ENCODE measurements around the gene NOL3. TPM values are rescaled to one million over a fixed set of nuclear protein-coding genes. Genes with fewer than 3 reads are reported as not detected.

NOL3 gene
- total RNA-seq, 6 experiments from 2014 or later = 21.5 to 44.3 (median 28.1) TPM

DNA sequence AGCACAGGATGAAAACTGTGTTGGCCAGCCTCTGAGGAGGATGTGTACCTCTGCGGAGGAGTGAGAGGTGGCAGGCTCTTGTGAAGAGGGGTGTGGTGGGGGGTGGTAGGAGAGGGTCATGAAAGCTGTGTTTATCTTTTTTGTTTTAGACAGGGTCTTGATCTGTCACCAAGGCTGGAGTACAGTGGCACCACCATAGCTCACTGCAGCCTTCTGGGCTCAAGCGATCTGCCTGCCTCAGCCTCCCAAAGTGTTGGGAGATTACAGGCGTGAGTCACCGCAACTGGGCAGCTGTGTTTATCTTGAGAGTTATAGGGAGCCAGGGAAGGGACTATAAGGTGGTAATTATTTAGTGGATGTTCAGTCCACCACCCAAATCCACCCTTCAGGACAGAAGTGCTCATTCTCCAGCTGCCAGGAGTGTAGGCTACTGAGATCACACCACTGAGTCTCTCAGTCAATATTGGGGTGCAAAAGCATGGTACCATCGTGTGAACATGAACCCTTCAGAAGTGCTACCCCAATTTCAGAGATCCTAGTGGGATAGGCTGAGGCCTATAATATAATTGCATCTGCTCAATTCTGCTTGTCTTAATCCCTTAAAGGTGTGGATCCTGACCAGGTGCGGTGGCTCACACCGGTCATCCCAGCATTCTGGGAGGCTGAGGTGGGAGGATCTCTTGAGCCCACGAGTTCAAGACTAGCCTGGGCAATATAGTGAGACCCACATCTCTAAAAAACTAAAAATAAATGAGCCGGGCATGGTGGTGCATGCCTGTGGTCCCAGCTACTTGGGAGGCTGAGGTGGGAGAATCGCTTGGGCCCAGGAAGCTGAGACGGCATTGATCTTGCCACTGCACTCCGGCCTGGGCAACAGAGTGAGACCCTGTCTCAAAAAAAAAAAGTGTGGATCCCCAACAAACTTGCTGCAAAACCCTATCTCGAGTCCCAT, 20.4 kb downstream of the NOL3 start:
- Histone ChIP-seq H3K27me3 (no peaks in the 10 kb centered on the region), H3K9me3 (no peaks in the 10 kb centered on the region), H3K4me1 (peaks cover 0 to 25% (median 7%) of the 10 kb centered on the region in 4 donors), H3K36me3 (peaks cover 0 to 17% (median 11%) of the 10 kb centered on the region in 4 donors), H3K4me3 (no peak overlapping the region), H3K27ac (no peak overlapping the region)
- ATAC-seq (no peak), DNase-seq (no peak)
- TF ChIP-seq, protein P1, sequence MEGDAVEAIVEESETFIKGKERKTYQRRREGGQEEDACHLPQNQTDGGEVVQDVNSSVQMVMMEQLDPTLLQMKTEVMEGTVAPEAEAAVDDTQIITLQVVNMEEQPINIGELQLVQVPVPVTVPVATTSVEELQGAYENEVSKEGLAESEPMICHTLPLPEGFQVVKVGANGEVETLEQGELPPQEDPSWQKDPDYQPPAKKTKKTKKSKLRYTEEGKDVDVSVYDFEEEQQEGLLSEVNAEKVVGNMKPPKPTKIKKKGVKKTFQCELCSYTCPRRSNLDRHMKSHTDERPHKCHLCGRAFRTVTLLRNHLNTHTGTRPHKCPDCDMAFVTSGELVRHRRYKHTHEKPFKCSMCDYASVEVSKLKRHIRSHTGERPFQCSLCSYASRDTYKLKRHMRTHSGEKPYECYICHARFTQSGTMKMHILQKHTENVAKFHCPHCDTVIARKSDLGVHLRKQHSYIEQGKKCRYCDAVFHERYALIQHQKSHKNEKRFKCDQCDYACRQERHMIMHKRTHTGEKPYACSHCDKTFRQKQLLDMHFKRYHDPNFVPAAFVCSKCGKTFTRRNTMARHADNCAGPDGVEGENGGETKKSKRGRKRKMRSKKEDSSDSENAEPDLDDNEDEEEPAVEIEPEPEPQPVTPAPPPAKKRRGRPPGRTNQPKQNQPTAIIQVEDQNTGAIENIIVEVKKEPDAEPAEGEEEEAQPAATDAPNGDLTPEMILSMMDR (IDR thresholded peaks at IDR 0.05) = no peak
- TF ChIP-seq POLR2A (IDR thresholded peaks at IDR 0.05) = no peak
- 70% methylated on average over 8 of the region's 13 CpGs for WGBS (ENCODE audit: insufficient coverage, low coverage, low lambda C conversion rate, missing lambda C conversion rate)
- intact Hi-C loops (cut with DNase I) = no loop called here

DNA sequence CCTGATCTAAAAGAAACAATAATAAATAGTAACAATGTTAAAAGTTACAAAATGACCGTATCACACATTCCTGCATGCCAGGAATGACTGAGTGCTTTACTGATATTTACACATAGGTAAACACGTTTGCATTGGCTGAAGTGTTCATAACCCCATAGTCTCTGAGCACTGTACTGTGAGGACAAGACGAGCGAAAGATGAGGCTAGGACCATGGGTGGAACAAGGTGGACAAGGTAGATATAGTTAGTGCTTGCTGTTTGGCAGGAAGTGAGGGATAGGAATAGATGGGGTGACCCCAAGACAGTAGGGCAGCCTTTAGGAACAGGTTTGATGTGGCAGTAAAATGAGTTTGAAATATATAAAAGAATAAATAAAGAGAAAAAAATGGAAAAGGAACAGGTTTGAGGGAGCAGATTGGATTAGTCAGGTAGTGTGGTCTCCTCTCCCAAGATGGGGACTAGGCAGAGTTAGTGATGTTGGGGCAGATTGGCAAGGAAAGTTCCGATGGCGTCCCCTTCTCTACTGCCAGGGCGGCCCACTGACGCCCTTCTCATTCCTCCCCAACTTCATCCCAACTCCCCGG, 21.2 kb downstream of the NOL3 start:
- Histone ChIP-seq H3K9me3 (no peaks in the 10 kb centered on the region), H3K4me1 (peaks cover 0 to 24% (median 6%) of the 10 kb centered on the region in 4 donors), H3K36me3 (peaks cover 0 to 25% (median 16%) of the 10 kb centered on the region in 4 donors), H3K27ac (no peak overlapping the region), H3K4me3 (peak overlapping the region in 2 of 3 donors; percentile 100), H3K27me3 (no peaks in the 10 kb centered on the region)
- TF ChIP-seq POLR2A (IDR thresholded peaks at IDR 0.05) = no peak
- TF ChIP-seq, protein P1 (IDR thresholded peaks at IDR 0.05) = no peak
- DNase-seq (no peak), ATAC-seq (no peak)
- WGBS (ENCODE audit: insufficient coverage, low coverage, low lambda C conversion rate, missing lambda C conversion rate) = 15% methylated on average over 9 of the region's 9 CpGs
- intact Hi-C loops (cut with DNase I) = no loop called here

DNA sequence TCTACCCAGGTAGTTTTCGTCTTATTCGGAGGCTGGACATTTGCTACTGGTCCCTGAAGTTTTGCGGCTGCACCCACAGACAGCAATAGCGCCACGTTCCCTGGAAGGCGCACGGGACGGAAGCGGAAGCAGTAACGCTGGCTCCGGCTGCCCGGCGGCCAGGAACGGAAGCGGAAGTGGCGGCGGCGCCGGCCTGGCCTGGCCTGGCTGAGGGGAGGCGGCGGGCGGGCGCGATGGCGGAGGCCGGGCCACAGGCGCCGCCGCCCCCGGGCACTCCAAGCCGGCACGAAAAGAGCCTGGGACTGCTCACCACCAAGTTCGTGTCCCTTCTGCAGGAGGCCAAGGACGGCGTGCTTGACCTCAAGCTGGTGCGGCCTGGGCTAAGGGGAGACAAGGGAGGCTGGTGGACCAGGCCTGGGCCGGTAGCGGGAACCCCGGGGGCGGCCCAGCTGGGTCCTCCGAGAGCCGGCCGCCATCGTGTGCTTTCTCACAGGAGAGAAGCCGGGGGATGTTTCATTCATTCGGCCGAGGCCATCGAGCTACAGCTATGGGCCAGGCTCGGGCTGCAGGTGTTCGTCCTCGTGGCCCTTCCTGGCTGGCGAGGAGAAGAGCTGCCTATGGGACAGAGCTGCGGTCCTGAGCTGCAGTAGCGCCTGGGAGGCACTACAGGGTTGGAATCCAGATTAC, 21.8 kb downstream of the NOL3 start, which contains the start of gene E2F4:
Gene E2F4 (plus strand): TSS at position 161 of the 687 bp plus-strand sequence. CDS start 73 bp downstream, at position 234.
- peak within 1 kb of the TSS; percentile 40 to 62 (median 56) for H3K27ac ChIP-seq
- 0% methylated on average over 19 of the region's 54 CpGs for WGBS (ENCODE audit: insufficient coverage, low coverage, low lambda C conversion rate, missing lambda C conversion rate)
- H3K4me3 ChIP-seq = peak within 1 kb of the TSS; percentile 67 to 100 (median 100)
- ATAC-seq (peak; percentile 92 to 98 (median 94)), DNase-seq (peak; percentile 93 to 94 (median 94))
- intact Hi-C loops (cut with DNase I) = no loop called here
- peaks cover 0 to 31% (median 17%) of the 10 kb centered on the region in 4 donors for H3K36me3 ChIP-seq
- TF ChIP-seq, protein P1 (IDR thresholded peaks at IDR 0.05) = no peak
- peak; percentile 67 for TF ChIP-seq POLR2A (IDR thresholded peaks at IDR 0.05)
- H3K4me1 ChIP-seq = peaks cover 0 to 24% (median 6%) of the 10 kb centered on the region in 4 donors
- H3K27me3 ChIP-seq = no peaks in the 10 kb centered on the region
- H3K9me3 ChIP-seq = no peaks in the 10 kb centered on the region

DNA sequence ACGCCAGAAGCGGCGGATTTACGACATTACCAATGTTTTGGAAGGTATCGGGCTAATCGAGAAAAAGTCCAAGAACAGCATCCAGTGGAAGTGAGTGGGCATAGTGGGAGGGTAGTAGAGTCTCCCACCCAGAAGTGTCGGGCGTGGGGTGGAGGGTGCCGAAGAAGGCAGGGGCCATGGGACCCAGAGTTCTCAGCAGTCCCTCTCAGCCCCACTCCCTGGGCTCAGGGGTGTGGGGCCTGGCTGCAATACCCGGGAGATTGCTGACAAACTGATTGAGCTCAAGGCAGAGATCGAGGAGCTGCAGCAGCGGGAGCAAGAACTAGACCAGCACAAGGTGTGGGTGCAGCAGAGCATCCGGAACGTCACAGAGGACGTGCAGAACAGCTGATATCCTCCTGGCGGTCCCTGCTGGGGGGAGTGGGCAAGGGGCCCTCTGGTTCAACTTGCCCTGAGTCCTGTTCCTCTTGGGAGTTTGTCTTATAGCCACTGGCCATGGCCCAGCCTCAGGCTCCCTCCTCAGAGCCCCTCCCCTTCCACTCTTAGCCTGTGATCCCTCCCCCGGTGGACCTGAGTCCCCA, 22.5 kb downstream of the NOL3 start:
- WGBS (ENCODE audit: insufficient coverage, low coverage, low lambda C conversion rate, missing lambda C conversion rate) = 23% methylated on average over 7 of the region's 17 CpGs
- peak overlapping the region; percentile 40 to 62 (median 56) for H3K27ac ChIP-seq
- H3K4me1 ChIP-seq = peaks cover 0 to 24% (median 6%) of the 10 kb centered on the region in 4 donors
- H3K4me3 ChIP-seq = peak overlapping the region; percentile 67 to 100 (median 100)
- no peak for ATAC-seq
- H3K27me3 ChIP-seq = no peaks in the 10 kb centered on the region
- peaks cover 0 to 34% (median 17%) of the 10 kb centered on the region in 4 donors for H3K36me3 ChIP-seq
- no peak for TF ChIP-seq POLR2A (IDR thresholded peaks at IDR 0.05)
- TF ChIP-seq, protein P1 (IDR thresholded peaks at IDR 0.05) = no peak
- DNase-seq = no peak
- H3K9me3 ChIP-seq = no peaks in the 10 kb centered on the region
- intact Hi-C loops (cut with DNase I) = no loop called here

Data from right lobe of liver (tissue), 6 donors.